IMR-90 (cell line): Measurements from ENCODE around the gene RIMBP2. TPM values are rescaled to one million over a fixed set of nuclear protein-coding genes. Genes with fewer than 3 reads are reported as not detected.

ENCODE experiments used
- ATAC-seq: fragments of 200-7000 bp; cut with Tn5 transposase; 2 replicates; pipeline ENCODE4 v1.9.1; 2020; ENCODE audit warnings: low read depth, mild to moderate bottlenecking, moderate library complexity
- BruUV-seq: library from RNA; stranded (reverse); fragments of 400-500 nt; replicated peaks from 2 replicates; lab custom pipeline; 2021; lab: Mats Ljungman, UMichigan
- CTCF ChIA-PET: fragments of 300-600 bp; formaldehyde crosslinking; extraction: SDS; loops from one replicate; lab custom pipeline; 2021; ENCODE audit warnings: antibody characterized with exemption; lab: Yijun Ruan, JAX
- POLR2A ChIA-PET: fragments of 300-600 bp; sonication (Branson Sonifier 250); formaldehyde crosslinking; loops from one replicate; lab custom pipeline; 2022; ENCODE audit warnings: antibody characterized with exemption; ENCODE audit not compliant: unreplicated experiment; lab: Charles Lee
- DNase-seq: peaks from one replicate; pipeline ENCODE4 v3.0.0; 2013
- H2AFZ ChIP-seq: replicated peaks from 2 replicates; pipeline ENCODE3; 2013; ENCODE audit warnings: low read length, mild to moderate bottlenecking; ENCODE audit not compliant: poor library complexity
- H2AK5ac ChIP-seq: 2 replicates; pipeline ENCODE4 v1.6.1; 2013; ENCODE audit warnings: low read depth, low read length, inconsistent platforms
- H2AK9ac ChIP-seq: replicated peaks from 2 replicates; pipeline ENCODE3; 2013; ENCODE audit warnings: mild to moderate bottlenecking, low read depth, low read length, moderate library complexity; ENCODE audit not compliant: poor library complexity
- H2BK120ac ChIP-seq: 2 replicates; pipeline ENCODE4 v1.6.1; 2013; ENCODE audit warnings: low read depth, low read length, inconsistent platforms
- H2BK15ac ChIP-seq: 3 replicates; pipeline ENCODE4 v1.6.1; 2013; ENCODE audit warnings: low read depth, low read length, inconsistent platforms
- H2BK20ac ChIP-seq: 2 replicates; pipeline ENCODE4 v1.6.1; 2013; ENCODE audit warnings: low read depth, mild to moderate bottlenecking, inconsistent platforms, low read length, moderate library complexity
- H2BK5ac ChIP-seq: 2 replicates; pipeline ENCODE4 v1.6.1; 2013; ENCODE audit warnings: mild to moderate bottlenecking, low read depth, low read length, inconsistent platforms; ENCODE audit not compliant: poor library complexity, severe bottlenecking
- H3K14ac ChIP-seq: replicated peaks from 2 replicates; pipeline ENCODE4 v1.6.1; 2013; ENCODE audit warnings: low read depth, low read length, inconsistent platforms
- H3K18ac ChIP-seq: 2 replicates; pipeline ENCODE4 v1.6.1; 2013; ENCODE audit warnings: low read depth, low read length, control low read depth
- H3K23ac ChIP-seq: 2 replicates; pipeline ENCODE4 v1.6.1; 2013; ENCODE audit warnings: low read depth, low read length, inconsistent platforms
- H3K27ac ChIP-seq: 2 replicates; pipeline ENCODE4 v1.5.1; 2013; ENCODE audit warnings: mild to moderate bottlenecking, control low read depth, low read length; ENCODE audit not compliant: insufficient read depth
- H3K27me3 ChIP-seq: 2 replicates; pipeline ENCODE4 v1.6.1; 2013; ENCODE audit warnings: low read length; ENCODE audit not compliant: control insufficient read depth, insufficient read depth
- H3K36me3 ChIP-seq: 2 replicates; pipeline ENCODE4 v1.6.1; 2013; ENCODE audit warnings: low read length, mixed read lengths; ENCODE audit not compliant: control insufficient read depth, insufficient read depth
- H3K4ac ChIP-seq: 2 replicates; pipeline ENCODE4 v1.6.1; 2013; ENCODE audit warnings: low read depth, low read length, inconsistent platforms
- H3K4me1 ChIP-seq: 2 replicates; pipeline ENCODE4 v1.6.1; 2013; ENCODE audit warnings: low read length, mixed read lengths; ENCODE audit not compliant: control insufficient read depth, insufficient read depth
- H3K4me2 ChIP-seq: 2 replicates; pipeline ENCODE4 v1.6.1; 2013; ENCODE audit warnings: low read depth, mild to moderate bottlenecking, control low read depth, low read length, moderate library complexity
- H3K4me3 ChIP-seq: 2 replicates; pipeline ENCODE4 v1.5.1; 2013; ENCODE audit warnings: low read depth, mild to moderate bottlenecking, control low read depth, low read length, moderate library complexity; ENCODE audit not compliant: insufficient read depth
- H3K56ac ChIP-seq: 2 replicates; pipeline ENCODE4 v1.6.1; 2013; ENCODE audit warnings: low read length, inconsistent platforms; ENCODE audit not compliant: insufficient read depth; ENCODE audit errors: extremely low read depth
- H3K79me1 ChIP-seq, 2 experiments: 2 replicates each; pipeline ENCODE4 v1.6.1; 2013; ENCODE audit warnings: low read length in 2 of 2, inconsistent platforms in 1 of 2, low read depth in 1 of 2
- H3K9ac ChIP-seq: 2 replicates; pipeline ENCODE4 v1.6.1; 2013; ENCODE audit warnings: low read depth, low read length, control low read depth
- H3K9me1 ChIP-seq: 2 replicates; pipeline ENCODE4 v1.6.1; 2013; ENCODE audit warnings: low read length, inconsistent platforms; ENCODE audit not compliant: insufficient read depth
- H3K9me3 ChIP-seq: 2 replicates; pipeline ENCODE4 v1.6.1; 2013; ENCODE audit warnings: low read length; ENCODE audit not compliant: control insufficient read depth, insufficient read depth
- H4K20me1 ChIP-seq: 2 replicates; pipeline ENCODE4 v1.6.1; 2013; ENCODE audit warnings: low read length, inconsistent platforms; ENCODE audit not compliant: insufficient read depth
- H4K5ac ChIP-seq: 2 replicates; pipeline ENCODE4 v1.6.1; 2013; ENCODE audit warnings: mild to moderate bottlenecking, low read depth, low read length, control low read depth
- H4K8ac ChIP-seq, 2 experiments: 2 replicates each; pipeline ENCODE4 v1.6.1; 2013; ENCODE audit warnings: low read depth in 2 of 2, low read length in 2 of 2, control low read depth in 1 of 2, inconsistent platforms in 1 of 2
- H4K91ac ChIP-seq: 2 replicates; pipeline ENCODE4 v1.6.1; 2013; ENCODE audit warnings: low read depth, low read length, inconsistent platforms; ENCODE audit not compliant: insufficient read depth
- CHD1 ChIP-seq: IDR thresholded peaks from 2 replicates; pipeline ENCODE4 v1.6.1; 2012; ENCODE audit warnings: low read depth, low read length, improper control_type of control experiment
- CTCF ChIP-seq: conservative IDR thresholded peaks from 2 replicates; pipeline ENCODE4 v1.5.1; 2012; ENCODE audit warnings: mild to moderate bottlenecking, low read depth, low read length, improper control_type of control experiment
- MAFK ChIP-seq: IDR thresholded peaks from 2 replicates; pipeline ENCODE4 v1.6.1; 2012; ENCODE audit warnings: low read depth, low read length, improper control_type of control experiment
- NFE2L2 ChIP-seq: fragments of 150-350 bp; IDR thresholded peaks from 2 replicates; pipeline ENCODE4 v1.6.1; 2016; ENCODE audit warnings: low read depth, mild to moderate bottlenecking, low read length
- POLR2A ChIP-seq: IDR thresholded peaks from 2 replicates; pipeline ENCODE4 v1.6.1; 2012; ENCODE audit warnings: mild to moderate bottlenecking, low read depth, low read length
- RAD21 ChIP-seq: IDR thresholded peaks from 2 replicates; pipeline ENCODE4 v1.6.1; 2012; ENCODE audit warnings: low read length, improper control_type of control experiment
- USF2 ChIP-seq: fragments of 150-350 bp; IDR thresholded peaks from 2 replicates; pipeline ENCODE4 v1.6.1; 2017; ENCODE audit warnings: mild to moderate bottlenecking, antibody characterized with exemption, low read length, low read depth
- WGBS, 2 experiments: methylation state at CpG; one replicate each; pipeline versions ENCODE4 v1.1.5 to v1.1.7; 2013; ENCODE audit warnings: missing lambda C conversion rate in 2 of 2; ENCODE audit not compliant: insufficient read length in 1 of 2; ENCODE audit errors: extremely low coverage in 2 of 2; 5-methylcytosine and 5-hydroxymethylcytosine counted together
- dilution Hi-C: fragments of 300-500 bp; cut with HindIII; formaldehyde crosslinking; loops from one replicate; pipeline ENCODE4 v1.14.3; 2018; ENCODE audit warnings: low sequenced_read_pairs; ENCODE audit not compliant: unreplicated experiment
- in situ Hi-C: fragments of 300-500 bp; cut with MboI; formaldehyde crosslinking; loops from 3 replicates; pipeline ENCODE4 v1.14.3; 2019; ENCODE audit warnings: low sequenced_read_pairs, inconsistent platforms, mixed read lengths
- intact Hi-C: fragments of 100-400 bp; cut with micrococcal nuclease; formaldehyde crosslinking; loops from 2 replicates; pipeline ENCODE4 v1.10.0; 2022
- polyA plus RNA-seq, 3 experiments: library from polyadenylated mRNA; depleted of rRNA; stranded (reverse); fragments of >200 nt; gene quantifications; 2 replicates each; pipeline ENCODE4 v1.2.3, GENCODE V29; 2012; ENCODE audit warnings: low replicate concordance in 1 of 3
- total RNA-seq: library from RNA; depleted of rRNA; stranded (reverse); fragments of >200 nt; gene quantifications from 2 replicates; pipeline ENCODE4 v1.2.3, GENCODE V29; 2012

The RIMBP2 gene
- total and polyA plus RNA-seq, 2 of the 4 experiments (the other 2 are of a cell fraction): not detected

- H2BK120ac ChIP-seq: no peak overlapping the region
- no peak overlapping the region for H3K14ac ChIP-seq
- ChIA-PET POLR2A (no interaction called here), CTCF (no interaction called here)
- no peaks in the 10 kb centered on the region for H3K9me1 ChIP-seq
- H3K4me1 ChIP-seq: no peaks in the 10 kb centered on the region
- H3K27me3 ChIP-seq: no peaks in the 10 kb centered on the region
- H2AK5ac ChIP-seq: no peak overlapping the region
- H3K4me2 ChIP-seq: no peak overlapping the region
- no peak overlapping the region for H3K4me3 ChIP-seq
- H3K36me3 ChIP-seq: no peaks in the 10 kb centered on the region
- H4K91ac ChIP-seq: no peak overlapping the region
- no peak overlapping the region for H3K18ac ChIP-seq
- WGBS, 2 experiments: no CpG with 5 or more reads among the region's 22 CpGs
- H2BK15ac ChIP-seq: no peak overlapping the region
- no peak overlapping the region for H3K4ac ChIP-seq
- no peak overlapping the region for H3K9ac ChIP-seq
- TF ChIP-seq CTCF (no peak), CHD1 (no peak), POLR2A (no peak), MAFK (no peak), USF2 (no peak), NFE2L2 (no peak), RAD21 (no peak)
- H2AFZ ChIP-seq: no peak overlapping the region
- H2AK9ac ChIP-seq: no peak overlapping the region
- no peak for DNase-seq
- no peak overlapping the region for H3K27ac ChIP-seq
- no peaks in the 10 kb centered on the region for H4K20me1 ChIP-seq
- H3K56ac ChIP-seq: no peak overlapping the region
- H3K23ac ChIP-seq: no peak overlapping the region
- H3K79me1 ChIP-seq: no peaks in the 10 kb centered on the region
- peaks cover 63% of the 10 kb centered on the region for H3K9me3 ChIP-seq
- intact Hi-C loops (no loop called here), in situ Hi-C loops (no loop called here), dilution Hi-C loops (no loop called here)
- BruUV-seq: no TSS peak
- H2BK20ac ChIP-seq: no peak overlapping the region
- H4K5ac ChIP-seq: no peak overlapping the region
- no peak overlapping the region for H4K8ac ChIP-seq
- H2BK5ac ChIP-seq: no peak overlapping the region
- ATAC-seq: no peak
Measured at GRCh38 chr12:130461839-130462557, 254.1 kb downstream of the RIMBP2 start.
